Measurements from ENCODE around the gene CUEDC1.

DNA sequence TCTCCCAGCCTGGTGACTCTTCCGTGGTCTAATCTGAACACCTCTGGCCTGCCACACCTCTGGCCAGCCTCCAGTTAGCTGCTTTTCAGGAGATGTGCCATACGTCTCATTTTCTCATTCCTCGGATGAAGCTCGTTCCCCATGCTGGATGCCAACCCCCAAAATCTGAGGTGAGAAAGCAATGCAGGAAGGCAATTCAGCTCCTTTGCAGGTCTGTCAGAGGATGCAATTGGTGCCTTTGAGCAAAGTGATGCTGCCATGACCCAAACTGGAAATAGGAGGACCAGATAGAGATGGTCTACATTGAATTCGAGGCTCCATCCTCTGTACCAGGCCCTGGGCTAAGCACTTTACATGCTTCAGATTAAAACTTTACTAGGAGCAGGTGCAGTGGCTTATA lies 11.0 kb upstream of the CUEDC1 start:
- TF ChIP-seq, protein P1, sequence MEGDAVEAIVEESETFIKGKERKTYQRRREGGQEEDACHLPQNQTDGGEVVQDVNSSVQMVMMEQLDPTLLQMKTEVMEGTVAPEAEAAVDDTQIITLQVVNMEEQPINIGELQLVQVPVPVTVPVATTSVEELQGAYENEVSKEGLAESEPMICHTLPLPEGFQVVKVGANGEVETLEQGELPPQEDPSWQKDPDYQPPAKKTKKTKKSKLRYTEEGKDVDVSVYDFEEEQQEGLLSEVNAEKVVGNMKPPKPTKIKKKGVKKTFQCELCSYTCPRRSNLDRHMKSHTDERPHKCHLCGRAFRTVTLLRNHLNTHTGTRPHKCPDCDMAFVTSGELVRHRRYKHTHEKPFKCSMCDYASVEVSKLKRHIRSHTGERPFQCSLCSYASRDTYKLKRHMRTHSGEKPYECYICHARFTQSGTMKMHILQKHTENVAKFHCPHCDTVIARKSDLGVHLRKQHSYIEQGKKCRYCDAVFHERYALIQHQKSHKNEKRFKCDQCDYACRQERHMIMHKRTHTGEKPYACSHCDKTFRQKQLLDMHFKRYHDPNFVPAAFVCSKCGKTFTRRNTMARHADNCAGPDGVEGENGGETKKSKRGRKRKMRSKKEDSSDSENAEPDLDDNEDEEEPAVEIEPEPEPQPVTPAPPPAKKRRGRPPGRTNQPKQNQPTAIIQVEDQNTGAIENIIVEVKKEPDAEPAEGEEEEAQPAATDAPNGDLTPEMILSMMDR (IDR thresholded peaks at IDR 0.05), result no peak
- TF ChIP-seq POLR2AphosphoS5 (IDR thresholded peaks at IDR 0.05), result no peak
- TF ChIP-seq EP300 (IDR thresholded peaks at IDR 0.05), result no peak
- no peak for TF ChIP-seq POLR2A (IDR thresholded peaks at IDR 0.05; ENCODE audit: low read depth)
